ENCODE measurements around the gene TMEM42.

Gene TMEM42

GRCh38 chr3:44862226-44862637 is 520 bp downstream of the TMEM42 start:
- WGBS, result 29% methylated on average over 8 of the region's 25 CpGs
- H2BK12ac ChIP-seq (ENCODE audit: low read length in 2 of 2), result no peak overlapping the region
- H3K23ac ChIP-seq (ENCODE audit: low read length in 2 of 2), result peak overlapping the region in 1 of 2 experiments; percentile 74
- H3K4me3 ChIP-seq (ENCODE audit: insufficient read depth in 1 of 2, low read depth in 1 of 2, low read length in 2 of 2), result peak overlapping the region; percentile 74 to 97
- peak overlapping the region; percentile 68 for H2AK5ac ChIP-seq (ENCODE audit: low read length, severe bottlenecking)
- peak overlapping the region; percentile 66 for H4K8ac ChIP-seq (ENCODE audit: low read length)
- peak overlapping the region in 1 of 2 experiments; percentile 36 for H3K14ac ChIP-seq (ENCODE audit: low read length in 2 of 2)
- H3K18ac ChIP-seq (ENCODE audit: low read depth in 1 of 2, low read length in 2 of 2), result peak overlapping the region; percentile 44 to 58
- no peak overlapping the region for H2BK15ac ChIP-seq (ENCODE audit: low read depth, poor library complexity, severe bottlenecking)
- no peaks in the 10 kb centered on the region for H3K9me3 ChIP-seq (ENCODE audit: control insufficient read depth, low read length)
- peaks cover 8% of the 10 kb centered on the region for H3K4me1 ChIP-seq (ENCODE audit: control insufficient read depth, insufficient read depth, low read depth, low read length)
- peak overlapping the region; percentile 57 for H3K4me2 ChIP-seq (ENCODE audit: low read length, poor library complexity, severe bottlenecking)
- peak; percentile 40 for DNase-seq
- no peak overlapping the region for H4K91ac ChIP-seq (ENCODE audit: low read length)
- H3K79me1 ChIP-seq (replicated peaks; ENCODE audit: low read length, poor library complexity, severe bottlenecking), result peaks cover 27% of the 10 kb centered on the region
- peak overlapping the region; percentile 30 for H3K27ac ChIP-seq (ENCODE audit: low read length, poor library complexity, severe bottlenecking)
- H3K4ac ChIP-seq (ENCODE audit: low read depth in 1 of 2, low read length in 2 of 2), result peak overlapping the region in 1 of 2 experiments; percentile 62
- H2BK120ac ChIP-seq (ENCODE audit: low read depth, low read length), result peak overlapping the region; percentile 91
- H3K9ac ChIP-seq (ENCODE audit: low read length), result peak overlapping the region; percentile 98
- H3K36me3 ChIP-seq (ENCODE audit: control insufficient read depth in 1 of 2, insufficient read depth in 2 of 2, low read depth in 1 of 2, low read length in 2 of 2), result peaks cover 13 to 16% of the 10 kb centered on the region in 2 experiments
- no peaks in the 10 kb centered on the region for H3K27me3 ChIP-seq (ENCODE audit: control insufficient read depth in 1 of 2, insufficient read depth in 1 of 2, low read length in 2 of 2)
- H2BK5ac ChIP-seq (ENCODE audit: low read depth, low read length, poor library complexity, severe bottlenecking), result no peak overlapping the region
- peak overlapping the region; percentile 80 for H2AFZ ChIP-seq (ENCODE audit: low read depth, low read length)

DNA sequence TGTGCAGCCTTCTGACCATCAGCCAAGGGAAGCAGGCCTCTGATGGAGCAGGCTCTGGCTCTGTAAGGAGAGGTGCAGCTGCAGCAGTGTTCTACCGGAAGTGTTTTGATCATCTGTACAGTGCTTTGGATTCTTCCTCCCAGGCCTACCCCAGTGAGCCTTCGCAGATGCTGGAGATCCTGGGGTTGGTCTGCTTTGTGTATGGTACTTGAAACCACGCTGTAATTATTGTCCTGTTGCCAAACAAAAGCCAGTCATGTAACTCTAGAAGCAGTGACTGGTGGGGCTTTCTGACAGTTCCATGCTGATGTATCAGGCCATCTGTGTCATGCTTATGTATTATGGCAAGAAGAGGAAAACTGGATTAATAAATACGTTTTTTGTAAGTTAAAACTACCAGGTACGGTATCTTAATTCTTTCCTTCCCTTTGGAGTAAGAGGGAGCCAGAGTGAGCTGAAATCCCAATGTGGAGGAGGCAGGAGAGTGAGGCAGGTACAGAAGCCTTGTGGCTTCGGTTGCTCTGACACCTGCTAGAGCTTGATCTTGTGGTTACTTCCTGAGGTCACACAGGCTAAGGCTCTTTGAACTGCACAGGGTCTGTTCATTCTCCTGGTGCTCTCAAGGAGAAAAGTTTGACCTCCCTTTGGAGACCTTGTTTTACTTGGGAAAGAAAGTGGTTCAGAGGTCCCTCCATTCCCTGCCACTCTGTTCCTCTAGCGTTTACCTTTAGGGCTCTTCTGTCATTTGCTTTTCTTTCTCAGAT is 3.7 kb downstream of the TMEM42 start:
- Histone ChIP-seq H2BK120ac (ENCODE audit: low read depth, low read length) (no peak overlapping the region), H3K4ac (ENCODE audit: low read depth in 1 of 2, low read length in 2 of 2) (no peak overlapping the region), H2BK12ac (ENCODE audit: low read length in 2 of 2) (no peak overlapping the region), H3K9ac (ENCODE audit: low read length) (no peak overlapping the region), H3K36me3 (ENCODE audit: control insufficient read depth in 1 of 2, insufficient read depth in 2 of 2, low read depth in 1 of 2, low read length in 2 of 2) (peaks cover 13 to 16% of the 10 kb centered on the region in 2 experiments), H3K23ac (ENCODE audit: low read length in 2 of 2) (no peak overlapping the region), H3K14ac (ENCODE audit: low read length in 2 of 2) (no peak overlapping the region), H3K4me3 (ENCODE audit: insufficient read depth in 1 of 2, low read depth in 1 of 2, low read length in 2 of 2) (no peak overlapping the region), H2BK5ac (ENCODE audit: low read depth, low read length, poor library complexity, severe bottlenecking) (no peak overlapping the region), H3K4me2 (ENCODE audit: low read length, poor library complexity, severe bottlenecking) (no peak overlapping the region), H2AFZ (ENCODE audit: low read depth, low read length) (no peak overlapping the region), H3K27ac (ENCODE audit: low read length, poor library complexity, severe bottlenecking) (no peak overlapping the region), H2AK5ac (ENCODE audit: low read length, severe bottlenecking) (no peak overlapping the region), H3K79me1 (replicated peaks; ENCODE audit: low read length, poor library complexity, severe bottlenecking) (peaks cover 28% of the 10 kb centered on the region), H4K8ac (ENCODE audit: low read length) (no peak overlapping the region), H3K18ac (ENCODE audit: low read depth in 1 of 2, low read length in 2 of 2) (no peak overlapping the region), H3K4me1 (ENCODE audit: control insufficient read depth, insufficient read depth, low read depth, low read length) (peaks cover 8% of the 10 kb centered on the region), H2BK15ac (ENCODE audit: low read depth, poor library complexity, severe bottlenecking) (no peak overlapping the region), H3K9me3 (ENCODE audit: control insufficient read depth, low read length) (no peaks in the 10 kb centered on the region), H4K91ac (ENCODE audit: low read length) (no peak overlapping the region), H3K27me3 (ENCODE audit: control insufficient read depth in 1 of 2, insufficient read depth in 1 of 2, low read length in 2 of 2) (no peaks in the 10 kb centered on the region)
- WGBS, result 93% methylated on average over 7 of the region's 7 CpGs
- DNase-seq, result no peak

- Histone ChIP-seq H3K27me3 (ENCODE audit: control insufficient read depth in 1 of 2, insufficient read depth in 1 of 2, low read length in 2 of 2) (no peaks in the 10 kb centered on the region), H3K4me1 (ENCODE audit: control insufficient read depth, insufficient read depth, low read depth, low read length) (peaks cover 6% of the 10 kb centered on the region), H3K27ac (ENCODE audit: low read length, poor library complexity, severe bottlenecking) (no peak overlapping the region), H3K79me1 (replicated peaks; ENCODE audit: low read length, poor library complexity, severe bottlenecking) (peaks cover 25% of the 10 kb centered on the region), H3K23ac (ENCODE audit: low read length in 2 of 2) (no peak overlapping the region), H3K14ac (ENCODE audit: low read length in 2 of 2) (no peak overlapping the region), H2BK15ac (ENCODE audit: low read depth, poor library complexity, severe bottlenecking) (no peak overlapping the region), H3K9ac (ENCODE audit: low read length) (no peak overlapping the region), H4K8ac (ENCODE audit: low read length) (no peak overlapping the region), H3K36me3 (ENCODE audit: control insufficient read depth in 1 of 2, insufficient read depth in 2 of 2, low read depth in 1 of 2, low read length in 2 of 2) (peaks cover 13 to 16% of the 10 kb centered on the region in 2 experiments), H3K18ac (ENCODE audit: low read depth in 1 of 2, low read length in 2 of 2) (no peak overlapping the region), H2BK5ac (ENCODE audit: low read depth, low read length, poor library complexity, severe bottlenecking) (no peak overlapping the region), H3K4ac (ENCODE audit: low read depth in 1 of 2, low read length in 2 of 2) (no peak overlapping the region), H2BK12ac (ENCODE audit: low read length in 2 of 2) (no peak overlapping the region), H3K9me3 (ENCODE audit: control insufficient read depth, low read length) (no peaks in the 10 kb centered on the region), H2BK120ac (ENCODE audit: low read depth, low read length) (no peak overlapping the region), H2AFZ (ENCODE audit: low read depth, low read length) (no peak overlapping the region), H3K4me2 (ENCODE audit: low read length, poor library complexity, severe bottlenecking) (no peak overlapping the region), H4K91ac (ENCODE audit: low read length) (no peak overlapping the region), H2AK5ac (ENCODE audit: low read length, severe bottlenecking) (no peak overlapping the region), H3K4me3 (ENCODE audit: insufficient read depth in 1 of 2, low read depth in 1 of 2, low read length in 2 of 2) (no peak overlapping the region)
- 98% methylated on average over 3 of the region's 7 CpGs for WGBS
- DNase-seq, result no peak
Measured at GRCh38 chr3:44867421-44868111, 5.9 kb downstream of the TMEM42 start.

DNA sequence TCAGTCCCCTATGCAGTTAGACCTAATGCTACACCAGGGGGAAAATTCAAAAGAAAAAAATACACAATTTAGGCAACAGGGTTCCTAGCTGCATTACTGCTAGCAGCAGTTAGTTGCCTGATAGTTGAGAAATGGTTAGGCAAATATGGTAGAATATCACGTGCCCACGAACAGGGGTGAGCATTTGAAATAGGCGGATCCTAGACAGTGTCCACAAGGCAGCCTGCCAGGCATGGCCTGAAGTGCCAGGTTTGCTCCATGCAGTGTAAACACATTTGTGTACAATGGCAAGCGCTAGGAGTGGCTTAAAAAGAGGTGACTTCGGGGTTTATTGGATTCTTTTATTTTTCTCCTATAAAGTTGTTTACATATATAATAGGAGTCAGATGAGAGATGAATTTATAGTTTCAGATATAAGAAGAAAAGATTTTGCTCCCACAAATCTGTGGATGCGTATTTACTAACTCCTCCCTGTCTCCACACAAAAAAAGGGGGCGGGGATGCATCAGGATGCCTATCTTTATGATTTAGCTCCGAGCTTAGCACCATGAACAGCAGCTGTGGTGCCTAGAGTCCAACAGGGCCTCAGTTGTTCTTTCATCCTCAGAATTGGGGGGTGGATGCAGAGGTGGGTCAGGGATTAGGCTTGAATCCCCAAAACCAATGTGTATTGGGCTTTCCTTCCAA is 8.8 kb downstream of the TMEM42 start:
- Histone ChIP-seq H4K91ac (ENCODE audit: low read length) (no peak overlapping the region), H3K27me3 (ENCODE audit: control insufficient read depth in 1 of 2, insufficient read depth in 1 of 2, low read length in 2 of 2) (no peaks in the 10 kb centered on the region), H3K23ac (ENCODE audit: low read length in 2 of 2) (no peak overlapping the region), H3K9ac (ENCODE audit: low read length) (no peak overlapping the region), H3K27ac (ENCODE audit: low read length, poor library complexity, severe bottlenecking) (no peak overlapping the region), H3K18ac (ENCODE audit: low read depth in 1 of 2, low read length in 2 of 2) (no peak overlapping the region), H2BK5ac (ENCODE audit: low read depth, low read length, poor library complexity, severe bottlenecking) (no peak overlapping the region), H4K8ac (ENCODE audit: low read length) (no peak overlapping the region), H2AK5ac (ENCODE audit: low read length, severe bottlenecking) (no peak overlapping the region), H2BK15ac (ENCODE audit: low read depth, poor library complexity, severe bottlenecking) (no peak overlapping the region), H2AFZ (ENCODE audit: low read depth, low read length) (no peak overlapping the region), H3K4ac (ENCODE audit: low read depth in 1 of 2, low read length in 2 of 2) (no peak overlapping the region), H3K36me3 (ENCODE audit: control insufficient read depth in 1 of 2, insufficient read depth in 2 of 2, low read depth in 1 of 2, low read length in 2 of 2) (peaks cover 7 to 9% of the 10 kb centered on the region in 2 experiments), H3K4me2 (ENCODE audit: low read length, poor library complexity, severe bottlenecking) (no peak overlapping the region), H2BK12ac (ENCODE audit: low read length in 2 of 2) (no peak overlapping the region), H3K9me3 (ENCODE audit: control insufficient read depth, low read length) (no peaks in the 10 kb centered on the region), H2BK120ac (ENCODE audit: low read depth, low read length) (no peak overlapping the region), H3K79me1 (replicated peaks; ENCODE audit: low read length, poor library complexity, severe bottlenecking) (peaks cover 5% of the 10 kb centered on the region), H3K4me3 (ENCODE audit: insufficient read depth in 1 of 2, low read depth in 1 of 2, low read length in 2 of 2) (no peak overlapping the region), H3K14ac (ENCODE audit: low read length in 2 of 2) (no peak overlapping the region), H3K4me1 (ENCODE audit: control insufficient read depth, insufficient read depth, low read depth, low read length) (peaks cover 1% of the 10 kb centered on the region)
- WGBS, result 97% methylated on average over 6 of the region's 8 CpGs
- DNase-seq, result no peak

Measured in mesenchymal stem cell (in vitro differentiated cells and primary cell).